HEK293T (cell line): Measurements from ENCODE around the gene CACNG3.

Source experiments
- CTCF ChIA-PET: fragments of 350-600 bp; formaldehyde crosslinking; extraction: SDS; loops from one replicate; lab custom pipeline; 2021; ENCODE audit warnings: antibody characterized with exemption, inconsistent platforms; lab: Yijun Ruan, JAX
- POLR2A ChIA-PET: fragments of 350-600 bp; formaldehyde crosslinking; extraction: SDS; loops from one replicate; lab custom pipeline; 2020; ENCODE audit warnings: antibody characterized with exemption, inconsistent platforms; lab: Yijun Ruan, JAX
- DNase-seq: peaks from one replicate; pipeline ENCODE4 v3.0.0; 2012; ENCODE audit warnings: mixed read lengths; ENCODE audit errors: extremely low spot score
- ARNT ChIP-seq: fragments of 450-650 bp; IDR thresholded peaks from 2 replicates; pipeline ENCODE4 v1.6.1; 2017; ENCODE audit warnings: mild to moderate bottlenecking
- BHLHE40 ChIP-seq: fragments of 450-650 bp; IDR thresholded peaks from 2 replicates; pipeline ENCODE4 v1.6.1; 2016; ENCODE audit warnings: mild to moderate bottlenecking, moderate library complexity, borderline replicate concordance
- CTBP1 ChIP-seq: fragments of 450-650 bp; IDR thresholded peaks from 2 replicates; pipeline ENCODE4 v1.6.1; 2016; ENCODE audit warnings: borderline replicate concordance
- ELF4 ChIP-seq: fragments of 450-650 bp; IDR thresholded peaks from 2 replicates; pipeline ENCODE4 v1.6.1; 2017; ENCODE audit warnings: antibody characterized with exemption
- FOXA1 ChIP-seq: fragments of 450-650 bp; IDR thresholded peaks from 2 replicates; pipeline ENCODE4 v1.6.1; 2016; ENCODE audit warnings: mild to moderate bottlenecking
- FOXK2 ChIP-seq: fragments of 450-650 bp; IDR thresholded peaks from 2 replicates; pipeline ENCODE4 v1.6.1; 2016; ENCODE audit warnings: mild to moderate bottlenecking
- FOXM1 ChIP-seq: fragments of 450-650 bp; IDR thresholded peaks from 2 replicates; pipeline ENCODE4 v1.6.1; 2017; ENCODE audit warnings: mild to moderate bottlenecking, borderline replicate concordance
- HDGF ChIP-seq: fragments of 450-650 bp; IDR thresholded peaks from 2 replicates; pipeline ENCODE4 v1.6.1; 2017; ENCODE audit warnings: antibody characterized with exemption, borderline replicate concordance
- L3MBTL2 ChIP-seq: fragments of 450-650 bp; conservative IDR thresholded peaks from 2 replicates; pipeline ENCODE4 v1.6.1; 2016; ENCODE audit warnings: mild to moderate bottlenecking
- LEF1 ChIP-seq: fragments of 450-650 bp; IDR thresholded peaks from 2 replicates; pipeline ENCODE4 v1.6.1; 2017; ENCODE audit warnings: mild to moderate bottlenecking, borderline replicate concordance
- NFRKB ChIP-seq: fragments of 450-650 bp; IDR thresholded peaks from 2 replicates; pipeline ENCODE4 v1.6.1; 2016; ENCODE audit warnings: mild to moderate bottlenecking, moderate library complexity
- SP1 ChIP-seq: fragments of 450-650 bp; IDR thresholded peaks from 2 replicates; pipeline ENCODE4 v1.6.1; 2017
- SUZ12 ChIP-seq: fragments of 450-650 bp; IDR thresholded peaks from 2 replicates; pipeline ENCODE4 v1.6.1; 2016; ENCODE audit warnings: mild to moderate bottlenecking
- TARDBP ChIP-seq: fragments of 450-650 bp; IDR thresholded peaks from 2 replicates; pipeline ENCODE4 v1.6.1; 2016
- ZNF384 ChIP-seq: fragments of 450-650 bp; IDR thresholded peaks from 2 replicates; pipeline ENCODE4 v1.6.1; 2016
- TF ChIP-seq, protein P1 (sequence below): fragments of 450-650 bp; IDR thresholded peaks from 2 replicates; pipeline ENCODE4 v1.6.1; 2016

The CACNG3 gene

DNA sequence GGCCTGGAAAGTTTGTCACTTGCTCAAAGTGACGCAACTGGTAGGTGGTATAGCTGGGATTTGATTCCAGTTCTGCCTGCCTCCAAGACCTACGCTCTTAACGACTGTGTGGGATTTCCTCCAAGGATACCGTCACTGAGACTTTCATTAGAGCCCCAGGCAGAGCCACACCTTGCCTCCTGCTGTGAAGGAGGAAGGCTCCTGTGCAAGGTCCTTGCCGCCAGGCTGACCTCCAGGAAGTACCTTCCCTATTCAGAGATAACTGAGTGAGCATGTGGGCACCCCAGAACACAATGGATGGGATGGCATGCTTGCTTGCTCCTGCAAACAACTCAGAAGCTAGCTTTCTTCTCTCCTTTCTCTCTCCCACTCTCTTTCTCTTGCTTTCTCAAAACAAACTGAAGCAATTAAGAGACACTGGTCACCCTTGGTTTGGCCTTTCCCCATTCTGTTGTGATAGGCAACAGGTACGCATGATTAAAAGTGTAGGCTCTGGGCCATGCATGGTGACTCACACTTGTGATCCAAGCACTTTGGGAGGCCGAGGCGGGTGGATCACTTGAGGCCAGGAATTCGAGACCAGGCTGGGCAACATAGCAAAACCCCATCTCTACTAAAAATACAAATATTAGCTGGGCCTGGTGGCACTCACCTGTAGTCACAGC, 30.7 kb downstream of the CACNG3 start:
- CTCF ChIA-PET = no interaction called here
- no peak for TF ChIP-seq BHLHE40
- no peak for DNase-seq
- POLR2A ChIA-PET = no interaction called here

DNA sequence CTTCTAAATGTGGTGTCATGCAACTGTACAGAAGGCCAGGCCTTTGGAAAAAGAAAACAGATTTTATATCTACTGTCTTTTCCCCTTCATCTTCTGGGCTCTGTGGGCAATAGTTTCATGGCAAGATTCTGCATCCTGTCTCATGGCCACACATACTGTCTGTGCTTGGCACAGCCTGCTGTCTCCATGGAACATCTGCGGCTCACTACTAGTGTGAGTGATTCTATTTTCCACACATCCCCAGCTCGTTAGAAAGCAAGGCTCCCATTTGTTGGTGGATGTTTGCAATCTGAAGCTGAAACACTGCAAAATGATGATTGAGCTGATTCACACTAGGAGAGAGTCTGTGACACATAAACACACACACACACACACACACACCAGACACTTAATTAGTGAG, 32.4 kb downstream of the CACNG3 start:
- no peak for TF ChIP-seq HDGF
- no peak for TF ChIP-seq ZNF384
- TF ChIP-seq LEF1 = no peak
- no peak for TF ChIP-seq FOXM1
- TF ChIP-seq CTBP1 = no peak
- TF ChIP-seq NFRKB = no peak
- TF ChIP-seq SUZ12 = no peak
- TF ChIP-seq L3MBTL2 = no peak
- TF ChIP-seq TARDBP = no peak
- no peak for TF ChIP-seq ELF4
- no peak for TF ChIP-seq FOXA1
- TF ChIP-seq SP1 = no peak
- TF ChIP-seq FOXK2 = no peak
- TF ChIP-seq, protein P1, sequence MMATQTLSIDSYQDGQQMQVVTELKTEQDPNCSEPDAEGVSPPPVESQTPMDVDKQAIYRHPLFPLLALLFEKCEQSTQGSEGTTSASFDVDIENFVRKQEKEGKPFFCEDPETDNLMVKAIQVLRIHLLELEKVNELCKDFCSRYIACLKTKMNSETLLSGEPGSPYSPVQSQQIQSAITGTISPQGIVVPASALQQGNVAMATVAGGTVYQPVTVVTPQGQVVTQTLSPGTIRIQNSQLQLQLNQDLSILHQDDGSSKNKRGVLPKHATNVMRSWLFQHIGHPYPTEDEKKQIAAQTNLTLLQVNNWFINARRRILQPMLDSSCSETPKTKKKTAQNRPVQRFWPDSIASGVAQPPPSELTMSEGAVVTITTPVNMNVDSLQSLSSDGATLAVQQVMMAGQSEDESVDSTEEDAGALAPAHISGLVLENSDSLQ = no peak
- no peak for TF ChIP-seq ARNT
- TF ChIP-seq BHLHE40 = no peak
- no peak for DNase-seq
- ChIA-PET POLR2A (no interaction called here), CTCF (interaction anchor here (0.6 kb wide), 1 partner anchor 114 kb away, joined by 5 read pairs; no protein-coding TSS in a partner anchor)

DNA sequence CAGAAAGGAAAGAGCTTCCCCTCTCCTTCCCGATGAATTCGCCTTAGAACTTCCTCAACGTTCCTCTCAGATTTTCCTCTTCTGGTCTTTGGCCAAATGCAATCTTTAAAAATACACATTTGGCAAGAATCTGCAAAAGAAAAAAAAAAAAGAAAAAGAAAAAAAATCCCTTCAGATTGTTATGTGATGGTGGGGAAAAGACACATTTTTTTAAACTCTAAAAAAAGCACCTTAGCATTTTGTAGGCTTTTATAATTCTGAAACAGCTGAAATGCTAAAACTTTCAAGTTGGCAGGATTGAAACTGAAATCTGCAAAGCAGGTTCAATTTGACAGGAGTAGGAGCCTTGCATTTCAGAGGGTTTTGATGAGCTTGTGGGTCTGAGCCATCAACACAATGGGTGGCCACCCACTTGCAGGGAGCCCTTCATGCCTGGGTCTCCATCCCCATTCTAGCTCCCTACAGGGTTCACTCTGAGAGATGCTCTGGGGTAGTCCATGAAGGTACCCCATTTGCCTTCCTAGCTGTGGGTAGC, 33.1 kb downstream of the CACNG3 start:
- ChIA-PET POLR2A (no interaction called here), CTCF (interaction anchor here (0.6 kb wide), 2 partner anchors 115 to 246 kb away, joined by 3 to 5 read pairs; no protein-coding TSS in a partner anchor)
- no peak for DNase-seq
- no peak for TF ChIP-seq FOXA1
- TF ChIP-seq HDGF = no peak
- no peak for TF ChIP-seq ELF4
- no peak for TF ChIP-seq LEF1
- no peak for TF ChIP-seq ZNF384

DNA sequence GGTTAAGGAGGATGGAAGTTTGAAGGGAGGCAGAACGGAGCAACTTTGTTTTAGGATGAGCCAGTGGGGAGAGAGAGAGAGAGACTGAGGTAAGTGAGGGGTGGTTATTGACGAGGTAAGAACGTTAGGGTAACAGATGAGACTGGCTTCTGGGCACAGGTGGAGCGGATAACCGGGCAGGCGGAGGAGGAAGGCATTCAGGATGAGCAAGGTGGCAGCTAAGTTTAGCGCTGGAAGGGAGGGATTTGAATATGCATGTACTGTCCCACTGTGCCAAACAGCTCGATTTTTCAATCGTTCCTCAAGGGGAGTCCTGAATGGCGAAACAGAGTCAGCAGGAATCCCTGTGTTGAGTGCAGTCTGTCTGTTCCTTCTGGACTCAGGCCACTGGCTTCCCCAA, 35.8 kb downstream of the CACNG3 start:
- no peak for TF ChIP-seq BHLHE40
- no peak for TF ChIP-seq L3MBTL2
- TF ChIP-seq LEF1 = no peak
- no peak for TF ChIP-seq ZNF384
- no peak for TF ChIP-seq FOXA1
- CTCF ChIA-PET = interaction anchor here (1.7 kb wide), 1 partner anchor 221 kb away, joined by 7 read pairs; no protein-coding TSS in a partner anchor
- no peak for DNase-seq
- POLR2A ChIA-PET = no interaction called here

DNA sequence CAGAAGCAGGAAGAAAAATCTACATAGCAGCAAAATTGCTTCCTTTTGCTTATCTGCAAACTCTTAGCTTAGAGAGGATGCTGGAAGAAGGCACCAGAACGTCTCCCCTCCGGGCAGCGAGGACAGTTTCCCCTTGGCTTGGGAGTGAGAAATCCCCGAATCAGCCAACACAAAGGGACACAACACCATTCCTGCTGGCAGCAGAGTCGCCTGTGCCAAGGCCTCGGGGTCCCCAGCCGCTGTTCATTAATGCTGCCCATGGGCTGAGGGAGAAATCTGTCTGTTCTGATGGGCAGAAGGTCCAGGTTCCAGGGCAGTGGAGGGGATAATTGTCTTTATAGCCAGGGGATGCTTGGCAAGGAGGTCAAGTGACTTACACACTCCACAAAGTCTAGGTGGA, 38.0 kb downstream of the CACNG3 start:
- TF ChIP-seq ZNF384 = no peak
- TF ChIP-seq L3MBTL2 = no peak
- TF ChIP-seq ELF4 = no peak
- no peak for TF ChIP-seq TARDBP
- no peak for TF ChIP-seq LEF1
- no peak for TF ChIP-seq SP1
- TF ChIP-seq BHLHE40 = no peak
- TF ChIP-seq FOXM1 = no peak
- TF ChIP-seq ARNT = no peak
- TF ChIP-seq CTBP1 = no peak
- no peak for TF ChIP-seq FOXK2
- no peak for TF ChIP-seq FOXA1
- no peak for TF ChIP-seq SUZ12
- TF ChIP-seq HDGF = no peak
- TF ChIP-seq NFRKB = no peak
- TF ChIP-seq, protein P1 = no peak
- POLR2A ChIA-PET = no interaction called here
- no peak for DNase-seq
- CTCF ChIA-PET = no interaction called here

DNA sequence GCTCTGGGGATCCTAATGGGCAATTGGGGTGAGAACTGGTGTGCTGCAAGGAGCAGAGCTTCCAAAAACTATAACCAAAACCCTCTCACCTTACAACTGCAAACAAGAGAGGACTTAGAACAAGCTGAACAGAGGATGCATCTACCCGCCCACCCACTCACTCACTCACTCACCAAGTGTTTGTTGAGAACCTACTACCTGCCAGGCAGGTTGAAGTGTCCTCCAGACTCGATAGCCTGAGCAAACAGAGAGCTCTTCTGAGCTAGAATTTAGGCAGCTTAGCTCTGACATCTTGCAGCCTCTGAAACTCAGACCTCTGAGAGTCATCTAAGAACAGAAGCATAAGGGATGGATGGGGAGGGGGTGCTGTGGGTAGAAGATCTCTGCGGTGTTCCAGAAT, 41.2 kb downstream of the CACNG3 start:
- ChIA-PET CTCF (no interaction called here), POLR2A (no interaction called here)
- no peak for TF ChIP-seq FOXK2
- TF ChIP-seq ELF4 = no peak
- no peak for TF ChIP-seq SP1
- no peak for TF ChIP-seq BHLHE40
- no peak for TF ChIP-seq HDGF
- TF ChIP-seq L3MBTL2 = no peak
- TF ChIP-seq NFRKB = no peak
- TF ChIP-seq FOXM1 = no peak
- no peak for TF ChIP-seq TARDBP
- TF ChIP-seq FOXA1 = no peak
- TF ChIP-seq LEF1 = no peak
- no peak for TF ChIP-seq SUZ12
- TF ChIP-seq, protein P1 = no peak
- TF ChIP-seq CTBP1 = no peak
- no peak for DNase-seq
